ENCODE measurements around the gene VGLL4.

VGLL4 gene

DNA sequence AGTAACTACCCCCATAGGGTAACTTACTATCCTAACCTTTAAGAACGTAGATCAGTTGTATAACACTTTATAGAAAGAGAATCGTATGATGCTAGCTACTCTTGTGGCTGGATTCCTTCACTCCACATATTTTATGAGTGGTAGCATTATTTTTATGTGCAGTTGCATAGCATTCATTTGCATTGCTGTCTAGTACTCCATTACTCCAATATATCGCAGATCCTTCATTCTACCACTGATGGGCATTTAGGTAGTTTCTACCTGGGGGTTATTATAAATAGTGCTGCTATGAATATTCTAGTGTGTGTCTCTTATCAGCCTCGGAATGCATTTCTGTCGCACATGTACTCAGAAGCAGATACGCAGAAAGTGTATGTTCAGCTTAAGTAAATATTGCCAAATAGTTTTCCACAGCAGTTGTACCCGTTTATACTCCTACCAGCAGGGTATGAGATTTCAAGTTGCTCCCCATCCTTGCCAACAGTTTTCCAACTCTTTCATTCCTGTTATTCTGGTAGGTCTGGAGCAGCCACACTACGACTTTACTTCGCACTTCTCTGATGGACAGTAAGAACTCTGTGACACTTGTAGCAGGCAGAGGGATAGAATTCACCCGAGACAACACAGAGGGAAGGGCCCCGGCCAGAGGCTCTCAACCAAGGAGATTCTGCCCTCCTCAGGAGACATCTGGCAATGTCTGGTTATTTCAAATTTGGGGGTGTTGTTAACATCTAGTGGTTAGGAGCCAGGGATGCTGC, 9.8 kb upstream of the VGLL4 start:
- no peak for DNase-seq (ENCODE audit: low read depth in 4 of 4, low spot score in 1 of 4)

DNA sequence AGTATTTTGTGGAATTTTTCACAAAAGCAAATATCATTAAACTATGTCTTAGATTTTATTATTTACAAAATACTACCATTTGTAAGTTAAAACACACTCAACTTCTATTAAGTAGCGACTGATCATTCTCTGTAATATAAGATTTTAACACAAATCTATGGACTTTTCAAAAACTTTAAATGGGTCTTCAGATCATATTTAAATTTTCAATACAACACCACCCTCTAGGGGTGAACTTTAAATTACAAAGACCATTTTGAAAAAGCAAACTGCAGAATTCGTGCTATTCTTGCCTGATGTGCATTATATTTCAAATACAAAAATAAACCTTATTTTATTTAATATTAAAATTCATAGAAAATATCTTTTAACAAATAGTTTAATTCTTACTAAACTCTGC, 8.2 kb upstream of the VGLL4 start:
- no peak for DNase-seq (ENCODE audit: low read depth in 4 of 4, low spot score in 1 of 4)

DNA sequence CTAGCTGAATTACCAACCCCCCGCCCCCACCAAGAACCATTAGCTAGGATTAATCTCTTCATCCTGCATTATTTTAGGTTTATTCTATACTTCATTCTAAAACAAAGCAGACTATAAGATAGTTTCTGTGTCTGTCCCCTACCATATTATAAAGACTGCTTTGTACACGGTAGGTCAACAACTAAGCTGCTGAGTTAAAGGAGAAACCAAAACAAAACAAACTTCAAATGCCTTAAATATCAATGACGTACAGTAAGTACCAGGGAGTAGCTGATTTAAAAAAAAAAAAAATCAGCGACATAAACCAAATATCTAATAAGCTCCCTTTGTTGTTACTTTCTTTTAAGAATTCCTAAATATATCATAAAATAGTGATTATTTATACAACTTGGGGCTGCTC, 7.8 kb upstream of the VGLL4 start:
- no peak for DNase-seq (ENCODE audit: low read depth in 4 of 4, low spot score in 1 of 4)

DNA sequence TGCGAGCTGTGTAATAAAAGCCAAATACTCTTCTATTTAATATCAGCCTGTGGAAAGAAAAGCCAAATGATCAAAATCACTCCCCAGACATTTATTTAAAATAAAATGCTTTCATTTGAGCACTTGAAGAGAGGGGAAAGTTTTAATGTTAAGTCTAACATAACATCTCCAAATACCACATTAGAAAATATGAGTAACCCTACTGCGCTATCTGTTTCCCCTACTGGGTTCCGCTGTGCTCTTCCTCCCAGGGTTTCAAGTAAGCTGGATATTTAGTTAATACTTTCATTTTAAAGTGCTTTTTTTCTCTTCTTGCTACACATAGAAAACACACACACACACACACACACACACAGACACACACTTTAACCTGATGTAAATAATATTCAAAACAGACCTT, 6.7 kb upstream of the VGLL4 start:
- DNase-seq (ENCODE audit: low read depth in 4 of 4, low spot score in 1 of 4) = no peak

DNA sequence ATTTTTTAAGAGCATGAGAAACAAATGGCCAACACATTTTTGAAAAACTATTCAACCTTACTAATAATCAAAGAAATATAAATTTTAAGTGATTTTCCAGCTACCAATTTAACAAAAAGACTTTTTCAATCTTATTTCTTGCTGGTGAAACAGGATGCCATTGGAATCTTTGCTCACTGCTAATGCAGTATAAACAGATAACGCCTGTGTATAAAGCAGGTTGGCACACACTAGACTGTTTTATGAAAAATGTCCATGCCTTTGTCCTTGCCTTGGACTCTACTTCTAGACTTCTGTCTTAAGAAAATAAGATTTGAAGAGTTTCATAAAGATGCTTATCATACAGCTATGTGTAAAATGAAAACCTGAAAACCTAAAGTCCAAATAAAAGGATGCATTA, 5.0 kb upstream of the VGLL4 start:
- no peak for DNase-seq (ENCODE audit: low read depth in 4 of 4, low spot score in 1 of 4)

DNA sequence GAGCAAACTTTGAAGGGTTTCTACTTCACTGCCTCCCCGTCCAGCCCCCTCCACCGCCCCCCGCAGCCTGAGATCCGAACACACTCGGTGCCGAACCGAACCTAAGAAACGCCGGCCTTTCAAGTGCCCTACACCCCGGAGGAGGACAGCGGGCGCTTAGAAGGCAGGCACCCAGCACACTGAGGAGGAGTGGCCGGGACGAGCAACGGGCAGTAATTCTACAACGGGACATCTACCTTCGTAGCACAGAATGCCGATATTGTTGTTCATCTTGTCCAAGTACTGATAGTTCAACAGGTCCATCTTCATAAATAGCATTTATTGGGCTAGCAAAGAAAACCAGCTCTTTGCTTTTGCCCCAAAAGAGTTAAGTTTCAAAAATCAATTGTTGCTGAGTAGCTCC, 513 bp downstream of the VGLL4 start:
- DNase-seq (ENCODE audit: low read depth in 4 of 4, low spot score in 1 of 4) = peak in 1 of 4 experiments; percentile 10

DNA sequence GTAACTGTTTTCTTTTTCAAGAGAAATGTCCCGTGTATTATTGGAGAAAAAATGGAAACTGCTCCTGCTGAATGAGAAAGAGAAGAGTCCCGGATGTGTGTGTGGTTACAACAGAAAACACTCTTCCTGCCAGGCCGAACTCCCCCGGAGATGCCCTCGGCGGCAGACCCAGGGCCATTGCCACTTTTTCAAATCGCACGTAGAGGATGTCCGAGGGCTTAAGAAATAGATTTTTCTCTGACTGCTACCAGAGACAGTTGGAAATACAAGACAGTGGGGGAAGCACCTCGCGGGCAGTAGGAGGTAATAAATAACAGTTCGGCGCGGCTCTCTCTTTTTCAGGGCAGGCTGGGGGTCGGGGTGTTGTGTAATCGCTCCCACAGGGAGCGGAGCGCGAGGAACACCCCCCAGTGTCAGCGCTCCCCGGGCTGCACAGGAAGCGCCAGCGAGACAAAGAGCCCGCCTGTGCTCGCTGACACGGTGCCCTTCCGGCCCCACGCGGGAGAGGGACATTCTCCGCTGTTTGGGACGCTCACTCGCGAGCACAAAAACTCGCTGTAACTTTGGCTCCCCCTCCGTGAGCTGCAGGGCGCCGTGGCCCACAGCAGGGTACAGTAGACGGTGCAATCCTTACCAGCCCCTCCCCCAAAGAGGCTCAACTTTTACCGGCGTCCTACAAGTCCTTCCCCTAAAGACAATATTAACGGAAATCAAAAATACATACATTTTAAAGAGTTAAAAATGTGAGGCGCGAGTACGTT, 1.1 kb downstream of the VGLL4 start:
- peak in 2 of 4 experiments; percentile 43 to 55 for DNase-seq (ENCODE audit: low read depth in 4 of 4, low spot score in 1 of 4)

DNA sequence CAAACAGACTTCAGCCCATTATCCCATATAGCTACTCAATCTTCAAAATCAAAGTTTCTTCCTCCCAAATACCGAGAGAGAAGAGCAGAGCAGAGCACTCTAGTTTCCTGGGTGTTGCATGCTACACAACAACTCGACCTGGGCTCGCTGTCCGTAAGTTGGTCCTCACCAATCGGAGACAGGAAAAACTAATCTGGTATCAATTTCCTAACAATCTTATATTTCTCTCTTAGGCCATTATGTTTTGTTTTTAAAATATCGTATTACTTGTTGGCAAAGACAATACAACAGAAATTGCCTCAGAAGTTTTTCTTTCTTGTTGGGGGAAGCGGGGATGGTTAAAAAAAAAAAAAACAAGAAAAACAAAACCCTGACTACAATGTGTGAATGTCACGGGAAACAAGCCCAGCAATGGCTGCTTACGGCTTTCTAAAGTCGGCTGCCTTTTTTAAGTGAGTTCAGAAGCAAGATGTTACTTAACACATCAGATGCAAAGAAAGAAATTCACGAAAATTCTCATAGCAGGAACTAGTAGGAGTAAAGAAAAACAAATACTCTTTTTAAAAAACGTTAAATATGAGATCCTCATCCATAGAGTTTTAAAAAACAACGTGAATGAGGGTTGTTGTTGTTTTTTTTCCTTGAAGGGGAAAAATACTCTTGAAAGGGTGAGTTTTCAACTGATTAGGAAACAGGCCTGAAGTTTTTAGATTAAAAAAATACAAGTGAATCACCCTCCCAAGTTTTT, 1.9 kb downstream of the VGLL4 start:
- DNase-seq (ENCODE audit: low read depth in 4 of 4, low spot score in 1 of 4) = no peak

DNA sequence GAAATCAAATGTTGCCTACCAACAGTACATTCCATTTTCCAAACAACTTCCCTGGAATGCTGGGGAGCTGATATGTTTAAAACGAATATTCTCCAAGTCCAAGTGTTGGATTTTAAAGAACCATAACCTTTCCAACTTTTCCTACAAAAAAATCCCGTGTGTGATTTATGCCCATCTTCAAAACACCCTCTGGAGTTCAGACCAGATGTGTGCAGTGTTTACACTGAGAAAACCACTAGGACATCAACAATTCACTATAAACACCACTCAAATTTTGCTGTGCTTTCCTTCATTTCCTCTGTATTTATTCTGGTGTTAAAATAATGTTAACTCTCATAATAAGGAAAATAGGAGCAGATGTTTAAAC, 2.4 kb downstream of the VGLL4 start:
- no peak for DNase-seq (ENCODE audit: low read depth in 4 of 4, low spot score in 1 of 4)

DNA sequence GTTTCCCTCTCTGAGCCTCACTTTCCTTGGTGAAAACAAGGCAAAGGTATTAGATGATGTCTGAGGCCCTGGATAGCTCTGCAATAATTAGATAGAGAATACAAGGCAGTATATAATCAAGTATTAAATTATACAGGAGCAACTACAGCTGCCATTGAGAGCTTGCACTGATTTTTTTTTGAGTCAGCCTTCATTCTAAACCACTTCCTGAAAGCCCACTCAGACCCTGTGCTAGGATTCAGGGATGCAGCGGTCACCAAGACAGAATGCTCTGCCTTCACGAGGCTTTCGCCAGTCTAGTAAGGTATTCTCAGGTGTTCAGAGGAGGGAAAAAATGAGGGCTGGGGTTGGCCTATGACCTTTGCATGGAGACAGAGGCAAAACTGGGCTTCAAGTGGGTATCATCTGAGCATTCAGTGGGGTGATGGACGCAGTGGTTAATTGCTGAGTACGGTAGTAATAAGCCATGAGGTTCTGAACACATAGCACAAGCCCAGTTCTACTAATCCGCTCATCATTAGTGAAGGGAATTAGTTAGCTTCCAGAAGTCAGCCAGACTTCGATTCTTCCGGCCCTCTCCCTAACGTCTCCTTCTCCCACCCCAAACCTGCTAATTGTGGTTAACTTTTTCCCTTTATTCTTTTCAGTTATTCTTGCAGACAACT, 3.6 kb downstream of the VGLL4 start:
- no peak for DNase-seq (ENCODE audit: low read depth in 4 of 4, low spot score in 1 of 4)

DNA sequence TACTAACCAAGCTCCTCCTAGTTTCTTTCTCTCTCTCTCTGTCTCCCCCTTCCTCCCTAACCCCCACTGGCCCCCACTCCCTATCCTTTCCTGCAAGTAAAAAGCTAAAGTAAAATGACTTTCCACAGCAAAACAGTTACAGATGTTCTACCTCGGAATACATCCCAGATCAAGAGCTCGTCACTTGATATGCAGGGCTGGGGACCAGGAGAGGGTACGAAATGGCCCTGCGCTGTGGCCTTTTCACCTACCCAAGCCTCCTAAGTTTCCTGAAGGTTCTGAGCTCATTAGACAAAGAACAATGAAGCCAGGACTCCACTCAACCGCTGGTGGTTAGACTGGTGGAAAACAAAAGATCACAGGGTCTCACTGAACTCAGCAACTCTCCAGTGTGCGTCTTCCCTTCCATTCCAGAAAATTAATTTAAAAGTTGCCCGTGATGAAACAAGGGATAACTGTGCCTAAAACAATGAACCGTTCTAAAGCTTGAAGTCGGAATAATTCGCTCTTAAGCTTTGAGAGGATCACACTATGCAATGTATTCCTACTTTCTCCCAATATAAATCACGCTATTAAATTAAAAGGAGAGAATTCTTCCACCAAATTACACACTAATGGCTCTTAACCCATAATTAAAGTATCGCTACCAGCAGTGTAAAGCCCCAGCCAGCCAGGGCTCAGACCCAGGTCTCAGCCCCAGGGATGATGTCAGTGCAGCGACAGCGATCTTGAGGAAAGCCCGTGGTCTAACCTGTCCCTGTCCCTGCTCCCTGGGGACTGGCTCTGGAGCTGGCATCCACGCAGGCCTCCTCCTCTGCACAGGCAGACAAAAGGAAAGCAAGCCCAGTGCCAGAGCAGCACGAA, 5.0 kb downstream of the VGLL4 start:
- DNase-seq (ENCODE audit: low read depth in 4 of 4, low spot score in 1 of 4) = no peak

DNA sequence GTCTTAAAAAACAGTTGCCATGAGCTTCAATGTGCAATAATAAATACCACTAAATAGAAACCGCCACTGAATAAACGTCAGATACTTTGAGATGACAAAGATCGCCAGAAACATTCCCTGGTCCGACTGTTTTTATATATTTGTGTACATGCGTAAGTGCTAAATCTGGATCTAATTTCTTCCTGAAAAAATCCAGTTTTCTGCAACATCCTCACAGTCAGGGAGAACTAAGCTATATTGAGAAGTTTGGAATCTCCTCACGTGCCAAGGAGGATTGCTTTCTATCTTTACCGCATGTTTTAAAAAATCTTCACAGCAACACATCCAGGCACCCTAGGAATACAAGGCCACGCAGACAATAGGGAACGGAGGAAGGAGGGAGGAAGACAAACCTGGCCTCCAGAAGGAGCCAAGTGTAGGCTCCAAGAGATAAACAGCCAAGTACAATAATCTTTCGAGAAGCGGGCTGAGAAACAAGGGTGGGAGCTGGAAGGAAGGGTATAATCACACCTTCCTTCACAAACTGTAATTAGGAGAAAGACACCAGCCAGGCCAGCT, 5.7 kb downstream of the VGLL4 start:
- DNase-seq (ENCODE audit: low read depth in 4 of 4, low spot score in 1 of 4) = no peak

DNA sequence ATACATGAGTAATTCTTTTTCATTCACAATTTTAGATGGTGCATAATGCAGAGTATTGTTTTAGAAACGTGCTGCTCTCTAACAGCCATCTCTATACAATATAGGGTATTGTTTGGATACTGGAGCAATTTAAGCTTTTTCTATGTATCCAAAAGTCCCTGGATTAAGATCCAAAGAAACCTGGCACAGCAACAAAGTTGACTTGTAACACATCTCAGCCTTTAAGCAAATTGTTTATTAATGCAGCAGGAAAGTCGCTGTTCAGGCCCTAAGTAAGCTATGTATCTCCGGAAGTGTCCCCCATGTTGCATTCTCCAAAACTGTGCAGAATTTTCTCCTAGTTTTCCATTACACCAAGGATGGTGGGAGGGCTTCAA, 7.3 kb downstream of the VGLL4 start:
- DNase-seq (ENCODE audit: low read depth in 4 of 4, low spot score in 1 of 4) = no peak

DNA sequence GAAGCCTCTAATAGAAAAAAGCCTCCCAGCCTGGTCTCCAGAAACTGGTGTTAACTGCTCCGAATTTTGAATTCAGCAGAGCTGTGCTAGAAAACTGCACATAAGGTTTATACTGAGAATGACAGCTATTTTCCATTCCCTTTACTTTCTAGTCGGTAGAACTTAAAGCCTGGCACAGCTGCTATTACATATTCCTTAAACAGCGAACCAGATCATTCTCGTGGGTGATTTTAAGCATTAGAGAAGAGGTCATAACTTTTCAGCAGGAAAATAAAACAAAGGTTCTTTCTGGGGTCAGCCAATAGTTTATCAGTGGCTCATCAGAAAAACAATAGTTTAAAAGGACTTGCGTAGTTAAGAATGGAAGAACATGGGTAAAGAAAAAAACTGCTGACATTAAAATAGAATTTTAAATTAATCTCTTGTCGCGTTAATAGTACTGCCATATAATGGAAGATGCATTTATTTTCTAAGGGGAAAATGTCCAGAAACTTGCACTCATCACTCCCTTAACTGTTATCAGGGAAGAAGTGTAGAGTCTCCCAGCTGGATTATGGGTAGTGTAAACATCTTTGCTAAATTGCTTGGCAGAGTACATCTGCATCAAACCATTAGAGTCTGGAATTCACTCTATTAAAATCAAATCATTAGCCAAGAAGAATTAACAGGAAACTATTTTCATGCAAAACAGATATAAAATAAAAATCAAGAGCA, 7.9 kb downstream of the VGLL4 start:
- DNase-seq (ENCODE audit: low read depth in 4 of 4, low spot score in 1 of 4) = no peak

DNA sequence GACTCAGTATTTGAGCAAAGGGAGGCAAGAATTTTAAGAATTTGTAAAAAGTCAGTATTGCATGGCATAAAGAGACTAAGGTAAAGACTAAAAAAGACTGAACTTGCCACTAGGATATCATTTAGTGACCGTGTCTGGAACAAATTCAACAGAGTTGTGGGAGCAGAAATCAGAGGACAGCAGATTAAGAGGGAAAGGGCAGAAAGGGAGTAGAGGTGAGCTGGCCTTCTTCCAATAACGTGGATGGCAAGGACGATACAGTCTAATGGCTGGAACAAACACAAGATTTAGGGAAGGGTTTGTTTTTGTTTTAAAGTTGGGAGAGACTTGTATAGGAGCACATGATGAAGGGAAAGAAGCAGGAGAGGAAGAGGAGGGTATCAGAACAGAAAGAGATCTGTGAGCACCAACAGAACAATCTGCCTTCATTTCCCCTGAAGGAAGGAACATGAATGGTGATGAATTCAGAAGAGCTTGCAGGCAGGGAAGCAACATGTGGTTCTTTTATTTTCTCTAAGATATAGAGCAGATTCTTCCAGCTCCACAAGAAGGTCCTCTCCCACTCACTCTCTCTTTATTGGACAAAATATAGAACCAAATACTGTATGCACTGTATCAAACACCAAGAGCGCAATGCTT, 8.6 kb downstream of the VGLL4 start:
- DNase-seq (ENCODE audit: low read depth in 4 of 4, low spot score in 1 of 4) = no peak

DNA sequence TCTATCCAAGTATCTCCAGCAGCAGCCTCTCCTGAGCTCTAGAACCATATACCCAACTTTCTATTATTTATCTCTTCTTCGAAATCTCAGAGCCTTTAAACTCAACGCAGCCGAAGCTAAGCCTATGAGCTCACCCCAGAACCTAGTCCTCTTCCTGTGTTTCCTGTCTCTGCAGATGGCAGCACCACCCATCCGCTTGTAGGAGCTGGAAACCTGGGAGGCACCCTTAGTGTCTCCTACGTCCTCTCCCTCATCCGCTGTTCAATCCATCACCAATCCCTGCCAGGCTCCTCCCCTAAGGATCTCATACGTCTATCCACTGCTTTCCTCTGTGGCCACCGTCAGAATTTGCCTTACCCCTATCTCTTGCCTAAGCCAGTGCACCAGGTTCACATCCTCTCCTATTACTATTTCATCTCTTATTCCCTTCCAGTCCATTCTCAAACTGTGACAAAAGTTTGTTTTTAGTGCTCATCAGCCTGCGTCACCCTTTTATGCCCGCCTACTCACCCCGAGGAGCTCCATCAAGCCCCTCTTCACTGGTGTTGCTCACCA, 9.6 kb downstream of the VGLL4 start:
- no peak for DNase-seq (ENCODE audit: low read depth in 4 of 4, low spot score in 1 of 4)

DNA sequence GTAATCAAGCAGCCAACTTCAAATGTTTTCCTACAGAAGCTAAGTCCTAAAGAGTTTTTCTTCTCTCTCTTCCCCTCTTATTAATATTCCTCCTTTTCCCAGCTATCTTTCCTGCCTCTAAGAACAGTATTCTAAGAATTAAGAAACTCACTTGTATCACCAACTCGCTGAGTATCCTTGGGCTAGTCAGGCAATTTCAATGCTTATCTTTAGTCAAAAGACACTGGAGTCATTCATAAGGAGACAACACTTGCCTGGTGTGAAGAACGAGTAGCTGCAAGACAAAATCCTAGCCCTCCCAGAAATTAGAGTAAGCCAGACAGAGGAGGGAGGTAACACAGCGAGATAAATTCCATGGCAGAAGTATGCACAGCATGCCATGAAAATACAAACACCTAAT, 10.7 kb downstream of the VGLL4 start:
- DNase-seq (ENCODE audit: low read depth in 4 of 4, low spot score in 1 of 4) = no peak

DNA sequence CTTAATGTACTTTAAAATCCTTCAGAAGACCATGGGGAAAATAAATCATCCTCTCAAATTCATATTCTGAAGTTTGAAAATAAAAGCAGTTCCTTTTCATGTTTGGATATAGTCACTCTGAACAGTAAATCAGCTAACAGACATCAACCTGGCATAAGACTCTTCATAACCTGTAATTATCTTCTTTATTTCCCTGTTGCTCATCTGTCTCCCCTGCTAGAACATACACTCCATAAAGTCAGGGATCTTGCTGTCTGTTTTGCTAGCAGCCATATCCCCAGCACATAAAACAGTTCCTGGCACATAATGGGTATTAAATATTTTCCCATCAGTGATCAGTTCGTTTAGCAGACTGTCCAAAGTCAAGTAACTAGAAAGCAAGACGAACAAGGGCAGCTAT, 11.2 kb downstream of the VGLL4 start:
- DNase-seq (ENCODE audit: low read depth in 4 of 4, low spot score in 1 of 4) = no peak

DNA sequence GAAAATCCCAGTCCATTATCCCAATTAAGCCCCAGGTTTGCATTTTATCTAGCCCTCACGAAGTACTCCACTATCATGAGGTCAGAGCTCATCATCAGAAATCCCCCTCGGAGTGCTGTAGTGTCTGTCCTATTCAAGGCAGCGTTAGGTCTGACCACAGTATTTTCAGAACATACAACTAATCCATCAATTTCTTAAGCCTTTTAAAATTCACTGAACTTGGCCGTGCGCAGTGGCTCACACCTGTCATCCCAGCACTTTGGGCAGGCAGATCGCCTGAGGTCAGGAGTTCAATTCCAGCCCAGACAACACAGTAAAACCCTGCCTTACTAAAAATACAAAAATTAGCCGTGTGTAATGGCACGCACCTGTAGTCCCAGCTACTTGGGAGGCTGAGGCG, 11.9 kb downstream of the VGLL4 start:
- no peak for DNase-seq (ENCODE audit: low read depth in 4 of 4, low spot score in 1 of 4)

All from stimulated activated CD4-positive, alpha-beta T cell treated with anti-CD3 and anti-CD28 coated beads, Interleukin-1b, Interleukin-23, amount 100 ng/mL, for 24 hours (primary cell).